Stimulated activated CD4-positive, alpha-beta T cell treated with anti-CD3 and anti-CD28 coated beads, Interleukin-12 subunit alpha, Interleukin-12 subunit beta, amount 100 ng/mL, for 4 hours (primary cell): Measurements from ENCODE around the gene MYO18A.
A peak's percentile ranks its signal among the peaks of the same experiment; 100 is the strongest.
"Not testable (repeated sequence)": the region's sequence is repeated elsewhere in the genome, so short reads cannot be mapped to it uniquely, and the experiment has no call there.

ENCODE experiments used
- DNase-seq: peaks from one replicate; pipeline ENCODE4 v3.0.0-alpha.2; 2020

The MYO18A gene

GRCh38 chr17:29165261-29165660 is 14.9 kb downstream of the MYO18A start:
- no peak for DNase-seq

- DNase-seq = no peak
Measured at GRCh38 chr17:29163563-29163962, 16.6 kb downstream of the MYO18A start.

- DNase-seq = no peak
Measured at GRCh38 chr17:29162909-29163341, 17.3 kb downstream of the MYO18A start.

DNA sequence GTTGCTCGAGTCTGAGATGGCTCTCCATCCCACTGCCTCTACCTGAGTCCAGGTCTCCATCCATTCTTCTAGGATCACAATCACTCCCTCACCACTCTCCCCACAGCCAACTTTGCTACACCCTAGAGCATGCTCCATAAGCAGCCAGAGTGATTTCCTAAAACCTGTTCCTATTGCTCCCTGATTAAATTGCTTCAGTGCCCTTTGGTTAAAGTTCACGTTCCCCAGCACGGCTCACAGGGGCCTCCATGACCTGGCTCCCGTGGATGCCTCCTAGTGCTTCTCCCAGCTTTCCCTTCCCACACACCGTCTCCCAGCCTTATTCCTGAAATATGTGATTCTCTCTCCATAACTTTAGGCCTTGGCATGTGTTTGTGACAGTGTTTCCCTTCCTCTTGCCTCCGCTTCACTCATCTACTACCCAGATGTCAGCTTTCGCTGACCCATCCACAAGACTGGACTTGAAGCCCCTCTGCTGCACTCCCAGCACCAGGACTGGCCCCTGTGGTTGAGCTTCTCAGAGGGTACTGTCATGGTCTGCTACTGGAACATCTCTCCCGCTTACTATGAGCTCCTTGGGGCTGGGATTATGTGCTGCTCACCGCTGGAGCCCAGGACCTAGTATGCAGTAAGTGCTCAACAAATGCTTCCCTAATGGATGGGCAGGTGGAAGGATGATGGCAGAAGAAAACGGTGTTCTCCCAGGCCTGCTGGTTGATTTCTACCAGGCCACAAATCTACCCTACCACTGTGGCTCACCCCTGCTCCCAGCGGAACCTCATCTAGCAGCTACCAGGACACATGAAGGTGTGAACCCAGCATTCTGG is 17.9 kb downstream of the MYO18A start:
- DNase-seq = no peak

DNA sequence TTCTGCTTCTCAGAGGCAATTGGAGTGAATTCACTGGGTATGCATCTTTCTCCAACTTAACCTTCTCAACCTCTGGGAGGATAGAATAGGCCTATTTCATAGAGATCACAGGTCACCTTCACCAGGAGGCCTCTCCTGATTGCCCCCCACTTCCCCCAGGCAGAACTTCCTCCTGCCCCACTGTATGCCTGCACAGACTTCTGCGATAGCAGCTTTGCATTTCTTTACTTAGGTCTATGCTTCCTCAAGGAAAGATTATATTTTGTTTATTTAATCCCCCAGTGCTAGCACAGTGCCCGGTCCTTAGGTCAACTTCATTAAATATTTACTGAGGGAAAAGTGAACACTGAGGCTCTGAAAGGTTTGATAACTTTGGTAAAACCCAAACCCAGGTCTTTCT is 19.9 kb downstream of the MYO18A start:
- DNase-seq = no peak

DNA sequence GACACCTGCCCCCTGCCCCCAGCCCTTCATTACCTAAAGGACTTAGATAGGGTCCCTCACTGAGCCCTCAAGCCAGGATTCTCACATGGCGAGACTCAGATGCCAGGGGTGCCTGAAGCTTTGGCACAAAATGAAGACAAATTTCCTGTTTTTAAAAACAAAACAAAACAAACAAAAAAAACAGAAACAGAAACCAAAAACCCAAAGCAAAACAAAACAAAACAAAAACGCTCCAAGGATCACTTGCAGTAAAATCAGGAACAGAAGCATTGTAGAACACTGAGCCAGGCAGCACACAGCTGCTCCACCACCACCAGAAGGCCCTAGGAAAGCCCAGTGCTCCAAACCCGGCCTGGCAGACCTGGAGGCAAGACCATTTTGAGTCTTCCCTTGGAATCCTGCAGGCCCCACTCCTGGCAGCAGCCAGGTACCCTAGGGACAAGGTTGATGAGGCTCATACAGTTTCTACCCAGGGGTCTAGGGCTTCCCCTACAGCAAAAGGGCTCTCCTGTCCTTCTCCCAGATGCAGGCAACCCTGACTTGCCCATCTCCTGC is 20.8 kb downstream of the MYO18A start:
- no peak for DNase-seq

DNA sequence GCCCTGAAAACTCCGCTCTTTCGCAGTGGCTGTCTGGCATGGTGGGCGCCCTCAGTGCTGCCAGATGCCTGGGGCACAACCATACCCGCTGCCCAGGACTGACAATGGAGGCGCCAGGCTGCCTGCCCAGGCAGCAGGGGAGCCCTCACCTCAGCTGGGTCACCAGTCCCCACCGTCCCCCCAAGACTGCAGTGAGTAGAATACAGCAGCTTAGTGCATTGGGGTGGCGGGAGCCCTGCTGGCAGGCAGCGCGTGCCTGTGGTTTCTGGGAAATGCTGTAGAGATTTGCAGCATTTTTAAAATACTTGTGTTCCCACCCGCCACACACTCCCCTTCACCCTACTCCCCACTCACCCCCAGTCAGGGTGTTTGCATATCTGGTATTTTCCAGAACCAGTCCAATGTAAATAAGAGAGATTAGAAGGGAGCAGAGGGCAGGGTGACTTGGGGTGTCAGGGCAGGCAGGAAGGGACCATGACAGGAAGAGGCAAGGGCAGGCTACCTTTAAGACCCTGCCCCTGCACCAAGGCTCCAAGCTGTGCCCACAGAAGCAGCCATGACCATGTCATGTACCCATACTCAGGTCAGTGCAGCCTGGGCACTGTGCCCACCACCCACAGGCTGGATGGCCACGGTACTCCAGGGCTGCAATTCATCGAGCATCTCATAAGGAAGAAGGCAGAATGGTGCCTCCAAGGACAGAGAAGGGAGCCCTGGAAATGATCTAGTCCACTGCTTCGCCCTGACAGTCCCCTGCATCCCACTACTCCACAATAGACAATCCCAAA is 21.5 kb downstream of the MYO18A start:
- DNase-seq = no peak

- no peak for DNase-seq
Measured at GRCh38 chr17:29158096-29158487, 22.1 kb downstream of the MYO18A start.

DNA sequence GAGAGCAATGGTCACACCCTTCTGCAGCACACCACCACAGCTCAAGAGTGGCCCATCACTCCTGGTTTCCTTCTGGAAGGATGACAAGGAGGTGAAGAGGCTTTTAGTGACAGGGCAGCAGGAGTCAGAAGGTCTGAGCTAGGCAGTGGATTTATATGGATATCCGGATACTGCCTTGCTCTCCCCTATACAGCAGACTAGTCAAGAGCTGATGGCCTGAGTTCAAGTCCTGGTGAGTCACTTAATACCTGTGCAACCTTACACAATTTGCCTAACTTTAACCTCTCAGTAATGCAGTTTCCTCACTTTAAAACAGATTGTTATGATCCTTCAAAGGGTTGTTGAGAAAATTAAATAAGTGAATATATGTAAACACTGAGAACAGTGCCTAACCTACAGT is 22.9 kb downstream of the MYO18A start:
- DNase-seq = no peak

DNA sequence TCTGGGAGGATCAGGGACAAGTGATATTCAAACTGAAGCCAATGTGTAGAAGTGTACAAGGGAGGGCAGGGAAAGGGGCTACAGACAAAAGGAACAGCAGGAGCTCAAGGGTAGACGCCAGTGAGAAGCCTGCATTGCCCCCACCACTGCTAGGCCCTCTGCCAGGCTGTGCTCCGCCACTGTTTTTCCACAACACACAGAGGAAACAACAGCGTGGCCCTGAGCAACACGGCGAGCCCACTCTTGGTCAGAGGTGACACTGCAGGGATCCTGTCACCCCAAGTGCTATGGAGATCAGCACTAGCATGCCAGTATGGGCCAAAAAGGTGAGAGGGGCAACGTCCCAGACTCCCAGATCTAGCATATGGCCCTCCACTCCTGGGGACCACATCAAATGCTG is 23.4 kb downstream of the MYO18A start:
- DNase-seq = no peak

- no peak for DNase-seq
Measured at GRCh38 chr17:29155966-29156338, 24.2 kb downstream of the MYO18A start.

- DNase-seq = peak; percentile 55
Measured at GRCh38 chr17:29155227-29155965, 24.8 kb downstream of the MYO18A start.

- DNase-seq = no peak
Measured at GRCh38 chr17:29154516-29155226, 25.5 kb downstream of the MYO18A start.

- DNase-seq = no peak
Measured at GRCh38 chr17:29151567-29151966, 28.6 kb downstream of the MYO18A start.

GRCh38 chr17:29150161-29150560 is 30.0 kb downstream of the MYO18A start:
- DNase-seq = no peak

DNA sequence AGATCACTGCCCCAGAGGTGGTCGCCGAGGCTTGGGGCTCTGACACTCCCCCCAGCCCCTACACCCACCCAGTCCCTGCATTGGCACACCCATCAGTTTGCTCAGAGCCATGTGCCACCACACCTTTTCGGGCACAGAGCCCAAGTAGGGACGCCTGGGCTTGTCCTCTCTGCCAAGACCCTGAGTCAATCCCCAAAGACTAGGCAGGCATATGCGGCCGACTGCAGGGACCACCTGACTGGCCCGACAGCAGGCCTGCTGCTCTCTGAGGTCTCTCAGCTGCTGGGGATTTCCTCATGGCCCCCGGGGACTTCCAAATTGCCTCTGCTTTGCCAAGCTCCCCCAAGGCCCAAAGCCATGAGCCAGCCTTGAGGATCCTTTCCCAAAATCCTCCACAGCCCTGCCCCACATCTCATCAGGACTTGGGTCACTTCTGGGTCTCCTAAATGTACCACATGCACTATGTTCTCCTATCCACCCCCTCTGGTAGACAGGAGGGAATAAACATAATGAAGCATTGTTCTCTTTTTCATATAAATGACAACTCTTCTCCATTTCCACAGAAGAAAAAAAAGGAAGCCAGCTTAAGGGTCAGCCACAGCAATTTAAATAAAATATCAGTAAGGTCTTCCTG is 30.6 kb downstream of the MYO18A start:
- DNase-seq = no peak

GRCh38 chr17:29148790-29149430 is 31.3 kb downstream of the MYO18A start:
- DNase-seq = peak; percentile 91

DNA sequence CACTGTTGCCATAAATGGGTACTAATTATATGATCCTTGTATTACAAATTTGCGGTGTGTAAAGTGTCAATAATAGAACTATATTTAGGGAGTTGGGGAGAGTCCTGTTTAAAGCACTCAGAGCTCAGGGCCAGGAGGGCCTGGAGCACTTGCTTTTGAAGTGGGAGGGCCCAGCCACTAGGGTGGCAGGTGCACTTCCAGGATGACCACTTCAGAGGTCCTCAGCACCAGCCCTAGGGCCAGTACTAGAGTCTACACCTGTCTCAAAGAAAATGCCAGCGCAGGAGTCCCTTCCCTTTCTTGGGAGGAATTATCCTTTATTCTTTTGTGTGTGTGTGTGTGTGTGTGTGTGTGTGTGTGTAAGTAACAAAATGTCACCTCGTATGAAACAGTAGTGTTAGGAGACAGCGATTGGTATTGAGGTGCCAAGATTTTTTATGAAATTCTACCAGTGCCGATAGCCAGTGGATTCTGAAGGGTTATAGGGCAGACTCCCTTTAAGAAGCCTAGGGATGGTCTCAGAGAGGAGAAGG is 31.9 kb downstream of the MYO18A start:
- DNase-seq = no peak

DNA sequence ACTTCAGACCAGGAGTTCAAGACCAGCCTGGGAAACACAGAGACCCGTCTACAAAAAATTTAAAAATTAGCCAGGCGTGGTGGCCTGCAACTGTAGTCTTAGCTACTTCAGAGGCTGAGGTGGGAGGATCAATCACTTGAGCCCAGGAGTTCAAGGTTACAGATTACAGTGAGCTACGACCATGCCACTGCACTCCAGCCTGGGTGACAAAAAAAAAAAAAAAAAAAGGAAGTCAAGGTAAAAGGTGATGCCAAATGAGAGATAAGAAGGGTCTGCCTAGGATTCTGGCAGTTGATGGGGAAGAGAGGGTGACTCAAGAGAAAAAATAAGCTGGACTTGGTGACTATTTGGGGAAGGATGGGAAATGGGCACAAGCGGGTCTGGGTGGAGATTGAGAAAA is 32.5 kb downstream of the MYO18A start:
- no peak for DNase-seq

DNA sequence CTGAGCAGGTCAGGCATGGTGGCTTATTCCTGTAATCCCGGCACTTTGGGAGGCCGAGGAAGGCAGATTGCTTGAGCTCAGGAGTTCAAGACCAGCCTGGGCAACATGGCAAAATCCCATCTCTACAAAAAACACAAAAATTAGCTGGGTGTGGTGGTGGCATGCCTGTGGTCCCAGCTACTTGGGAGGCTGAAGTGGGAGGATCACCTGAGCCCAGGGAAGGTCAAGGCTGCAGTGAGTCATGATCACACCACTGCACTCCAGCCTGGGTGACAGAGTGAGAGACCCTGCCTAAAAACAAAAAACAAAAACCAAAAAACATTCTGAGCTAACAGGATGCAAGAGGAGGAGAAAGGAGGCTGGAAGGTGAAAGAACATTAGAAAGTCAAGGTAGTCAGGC is 33.0 kb downstream of the MYO18A start:
- not testable (repeated sequence) for DNase-seq

GRCh38 chr17:29146369-29146972 is 33.7 kb downstream of the MYO18A start:
- no peak for DNase-seq
